ENCODE data around the gene PHF12. TPM values are rescaled to one million over a fixed set of nuclear protein-coding genes. Genes with fewer than 3 reads are reported as not detected.
"Not testable (repeated sequence)": the region's sequence is repeated elsewhere in the genome, so short reads cannot be mapped to it uniquely, and the experiment has no call there.

Gene PHF12
- total RNA-seq, 1 donor from 2014 or later, result 72.0 TPM

GRCh38 chr17:28937044-28937729 is 14.1 kb downstream of the PHF12 start:
- intact Hi-C loops (cut with micrococcal nuclease), result no loop called here

DNA sequence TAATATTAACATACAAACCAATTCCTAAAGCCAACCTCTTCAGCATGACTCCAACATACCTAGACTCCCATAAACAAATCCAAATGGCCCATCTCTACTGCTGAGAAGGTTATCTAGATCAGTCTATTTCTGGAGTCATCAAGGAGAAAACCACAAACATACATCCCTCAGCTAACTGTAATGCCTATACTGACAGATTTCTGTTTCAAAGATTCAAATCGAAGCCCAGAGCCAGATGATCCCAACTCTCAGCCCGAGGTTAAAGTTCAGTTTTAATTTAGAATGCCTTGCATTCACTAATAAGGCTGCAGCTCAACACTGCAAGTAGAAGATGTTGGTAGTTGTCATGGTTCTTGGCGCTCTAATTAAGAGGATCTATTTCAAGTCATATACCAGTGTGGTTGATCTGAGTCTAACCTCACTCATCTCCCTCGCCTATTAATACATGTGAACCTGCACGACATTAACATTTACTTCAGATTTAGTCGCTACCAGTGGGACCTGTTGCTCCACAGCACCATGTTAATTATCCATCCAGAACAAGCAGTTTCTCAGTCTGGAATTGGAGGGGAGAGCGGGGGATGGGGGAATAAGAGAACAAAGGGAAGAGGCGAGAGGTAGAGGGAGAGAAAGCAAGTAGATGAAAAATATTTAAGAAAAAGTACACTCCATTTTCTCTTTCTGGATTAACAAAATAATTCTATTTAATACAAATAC is 15.4 kb downstream of the PHF12 start:
- intact Hi-C loops (cut with micrococcal nuclease), result no loop called here

DNA sequence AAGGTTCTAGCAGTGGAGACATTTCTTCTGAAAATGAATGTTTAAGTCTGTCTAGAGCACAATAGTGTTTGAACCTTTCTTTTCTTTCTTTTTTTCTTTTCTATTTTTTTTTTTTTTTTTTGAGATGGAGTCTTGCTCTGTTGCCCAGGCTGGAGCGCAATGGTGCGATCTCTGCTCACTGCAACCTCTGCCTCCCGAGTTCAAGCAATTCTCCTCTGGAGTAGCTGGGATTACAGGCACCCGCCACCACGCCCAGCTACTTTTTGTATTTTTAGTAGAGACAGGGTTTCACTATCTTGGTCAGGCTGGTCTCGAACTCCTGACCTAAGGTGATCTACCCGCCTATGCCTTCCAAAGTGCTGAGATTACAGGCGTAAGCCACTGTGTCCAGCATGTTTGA is 16.8 kb downstream of the PHF12 start:
- intact Hi-C loops (cut with micrococcal nuclease), result not testable (repeated sequence)

DNA sequence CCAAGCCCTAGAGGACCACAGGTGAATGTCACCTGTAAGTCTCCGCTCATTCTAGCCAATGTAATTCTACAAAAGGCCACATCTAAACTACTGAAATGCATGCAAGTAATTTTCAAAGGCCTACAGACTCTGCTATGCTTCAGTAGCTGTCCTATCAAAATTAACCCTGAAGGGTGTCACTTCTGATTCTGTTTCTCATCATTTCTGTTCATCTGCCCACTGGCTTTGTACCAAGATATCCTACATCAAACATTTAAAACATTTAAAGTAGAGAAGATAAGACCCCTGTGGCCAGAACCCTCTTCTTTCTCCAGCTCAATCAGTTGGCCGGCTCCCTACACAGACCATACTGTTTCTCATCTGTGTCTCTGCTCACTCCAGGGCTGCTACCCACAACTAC is 21.5 kb downstream of the PHF12 start:
- intact Hi-C loops (cut with micrococcal nuclease), result no loop called here

- intact Hi-C loops (cut with micrococcal nuclease), result no loop called here
These were observed 23.3 kb downstream of the PHF12 start for GRCh38 chr17:28928061-28928460.

- intact Hi-C loops (cut with micrococcal nuclease), result loop anchor here (1.0 kb wide), 3 partner anchors 20 to 183 kb away; partner anchors contain the start of gene PHF12
These were observed 24.5 kb downstream of the PHF12 start for GRCh38 chr17:28926786-28927185.

- intact Hi-C loops (cut with micrococcal nuclease), result loop anchor here (1.0 kb wide), 3 partner anchors 20 to 183 kb away; partner anchors contain the start of gene PHF12
These were observed 25.0 kb downstream of the PHF12 start for GRCh38 chr17:28926366-28926765.

- intact Hi-C loops (cut with micrococcal nuclease), result loop anchor here (1.0 kb wide), 3 partner anchors 20 to 183 kb away; partner anchors contain the start of gene PHF12
These were observed 25.4 kb downstream of the PHF12 start for GRCh38 chr17:28925912-28926365.

DNA sequence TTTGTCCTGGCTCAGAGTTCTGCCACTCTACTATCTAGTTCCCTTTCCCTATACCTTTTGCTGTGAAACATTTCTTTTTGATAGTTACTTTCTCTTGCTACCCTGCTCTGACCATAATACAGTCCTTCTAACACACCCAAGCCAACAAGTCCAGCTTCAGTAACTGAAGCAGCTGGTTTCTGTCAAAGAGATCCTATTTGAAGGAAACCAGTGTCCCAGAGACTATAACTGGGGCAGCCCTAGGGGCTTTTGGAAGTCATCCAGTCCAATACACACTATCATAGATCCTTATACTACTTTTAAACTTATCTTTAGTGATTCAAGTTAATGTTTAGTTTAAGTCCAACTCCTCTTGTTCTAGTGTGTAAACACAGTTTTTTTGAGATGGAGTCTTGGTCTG is 31.1 kb downstream of the PHF12 start:
- intact Hi-C loops (cut with micrococcal nuclease), result no loop called here

DNA sequence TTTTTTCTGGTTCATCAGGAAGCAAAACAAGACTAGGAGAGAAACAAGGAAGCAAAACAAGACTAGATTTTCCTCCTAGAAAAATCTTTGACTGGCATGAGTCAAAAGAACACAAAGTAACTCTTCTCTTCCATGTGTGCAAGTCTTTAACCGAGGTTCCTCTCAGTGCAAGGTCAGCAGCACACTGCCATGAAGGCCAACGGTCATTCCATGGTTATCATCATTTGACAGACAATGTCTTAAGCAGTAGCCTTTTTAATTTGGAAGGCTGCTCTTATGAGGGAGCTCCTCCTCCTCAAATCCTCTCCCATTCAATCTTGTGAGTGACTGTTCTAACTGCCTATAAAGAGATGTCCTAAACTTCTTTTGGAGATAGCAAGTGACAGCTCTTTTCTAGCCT is 33.0 kb downstream of the PHF12 start:
- intact Hi-C loops (cut with micrococcal nuclease), result no loop called here

DNA sequence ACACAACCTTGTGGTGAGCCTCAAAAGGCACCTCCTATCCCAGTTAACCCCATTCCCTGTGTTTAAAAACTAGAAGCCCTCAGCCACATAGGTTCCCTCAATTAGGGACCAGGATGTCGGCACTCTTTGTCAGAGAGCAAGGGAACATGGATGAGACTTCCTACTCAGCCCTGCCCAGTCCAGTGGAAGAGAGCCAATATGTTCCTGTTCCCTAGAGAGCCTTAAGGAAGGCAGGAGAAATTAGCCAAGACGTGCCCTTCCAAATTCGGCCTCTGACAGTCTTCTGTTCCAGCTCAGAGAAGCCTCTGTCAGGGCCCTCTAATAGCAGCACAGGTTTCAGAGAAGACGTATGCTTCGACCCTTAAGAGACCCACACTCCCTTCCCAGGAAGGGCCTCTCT is 33.9 kb downstream of the PHF12 start:
- intact Hi-C loops (cut with micrococcal nuclease), result loop anchor here (2.0 kb wide), 1 partner anchor 69 kb away; no protein-coding TSS in a partner anchor

GRCh38 chr17:28917029-28917428 is 34.3 kb downstream of the PHF12 start:
- intact Hi-C loops (cut with micrococcal nuclease), result loop anchor here (2.0 kb wide), 1 partner anchor 68 kb away; no protein-coding TSS in a partner anchor

- intact Hi-C loops (cut with micrococcal nuclease), result loop anchor here (1.0 to 2.0 kb wide), 2 partner anchors 68 to 189 kb away; no protein-coding TSS in a partner anchor
These were observed 34.9 kb downstream of the PHF12 start for GRCh38 chr17:28916302-28916934.

DNA sequence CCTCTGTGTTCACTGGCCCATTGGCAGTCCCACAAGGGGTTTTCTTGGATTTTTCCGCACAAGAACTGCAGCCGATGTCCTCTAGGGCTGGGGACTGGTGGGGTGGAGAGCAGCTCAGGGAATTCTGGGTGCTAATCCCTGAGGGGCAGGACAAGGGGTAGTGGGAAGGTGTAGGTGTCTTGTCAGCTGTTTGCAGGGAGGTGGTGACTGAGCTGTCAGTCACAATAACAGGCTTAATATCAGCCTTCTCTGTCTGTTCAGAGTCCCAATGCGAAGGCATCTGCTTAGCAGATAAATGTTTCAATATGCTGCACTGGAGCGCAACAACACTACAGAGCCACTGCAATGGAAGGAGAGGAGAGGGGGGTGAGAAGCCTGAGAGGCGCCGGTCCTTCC is 38.4 kb downstream of the PHF12 start:
- intact Hi-C loops (cut with micrococcal nuclease), result no loop called here

DNA sequence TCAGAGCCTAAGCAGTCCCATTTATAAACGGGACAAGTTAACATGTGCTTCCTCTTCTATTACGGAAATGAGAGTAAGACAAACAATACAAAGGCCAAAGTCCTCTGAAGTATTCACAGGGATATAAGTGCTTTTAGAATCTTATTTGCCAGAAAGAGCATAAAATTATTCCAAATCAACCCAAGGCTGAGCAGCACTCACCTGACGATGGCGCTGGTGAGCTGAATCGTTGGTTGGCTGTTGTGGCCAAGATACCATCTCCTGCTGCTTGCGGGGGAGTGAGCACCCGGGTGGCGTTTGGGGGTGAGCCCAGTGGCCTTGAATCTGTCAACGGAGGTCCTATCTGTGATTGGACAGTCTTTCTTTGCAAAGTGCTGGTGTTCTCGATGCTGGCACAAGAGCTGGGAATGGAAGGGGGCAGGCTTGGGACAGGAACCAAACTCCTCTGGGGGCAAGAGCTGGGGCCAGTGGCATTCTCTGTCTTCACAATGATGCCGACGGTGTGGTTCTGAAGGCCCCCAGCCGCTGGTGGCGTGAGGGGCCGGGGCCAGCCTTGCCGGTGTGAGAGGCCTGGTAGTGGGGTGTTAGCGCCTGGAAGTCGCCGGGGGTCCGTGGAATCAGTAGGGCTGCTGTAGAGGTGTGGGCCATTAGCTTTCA is 38.9 kb downstream of the PHF12 start:
- intact Hi-C loops (cut with micrococcal nuclease), result no loop called here

- intact Hi-C loops (cut with micrococcal nuclease), result no loop called here
These were observed 39.8 kb downstream of the PHF12 start for GRCh38 chr17:28911411-28912045.

- intact Hi-C loops (cut with micrococcal nuclease), result no loop called here
These were observed 40.8 kb downstream of the PHF12 start for GRCh38 chr17:28910534-28910933.

DNA sequence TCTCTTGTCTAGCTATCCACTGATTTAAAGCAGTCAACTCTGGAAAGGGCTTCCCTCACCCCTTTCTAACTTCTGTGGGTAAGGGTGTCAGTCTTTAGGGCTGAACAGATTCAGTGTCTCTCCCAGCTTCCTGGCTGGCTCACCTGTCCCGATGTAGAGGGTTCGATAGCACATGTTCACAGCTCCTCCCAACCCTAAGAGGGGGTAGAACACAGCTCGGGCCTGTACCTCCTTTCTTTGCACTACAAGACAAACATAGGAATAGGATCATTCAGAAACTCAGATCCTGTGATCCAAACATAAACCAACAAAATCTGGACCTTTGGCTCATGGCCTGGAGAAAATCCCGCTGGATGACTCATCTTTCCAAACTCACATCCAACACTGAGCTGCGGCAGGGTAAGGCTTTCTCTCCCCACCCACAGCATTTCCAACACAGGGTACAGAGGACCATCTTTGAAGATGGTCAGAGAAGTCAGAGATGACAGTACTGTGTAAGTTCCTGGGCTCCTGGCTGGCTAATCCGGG is 42.6 kb downstream of the PHF12 start:
- intact Hi-C loops (cut with micrococcal nuclease), result no loop called here

DNA sequence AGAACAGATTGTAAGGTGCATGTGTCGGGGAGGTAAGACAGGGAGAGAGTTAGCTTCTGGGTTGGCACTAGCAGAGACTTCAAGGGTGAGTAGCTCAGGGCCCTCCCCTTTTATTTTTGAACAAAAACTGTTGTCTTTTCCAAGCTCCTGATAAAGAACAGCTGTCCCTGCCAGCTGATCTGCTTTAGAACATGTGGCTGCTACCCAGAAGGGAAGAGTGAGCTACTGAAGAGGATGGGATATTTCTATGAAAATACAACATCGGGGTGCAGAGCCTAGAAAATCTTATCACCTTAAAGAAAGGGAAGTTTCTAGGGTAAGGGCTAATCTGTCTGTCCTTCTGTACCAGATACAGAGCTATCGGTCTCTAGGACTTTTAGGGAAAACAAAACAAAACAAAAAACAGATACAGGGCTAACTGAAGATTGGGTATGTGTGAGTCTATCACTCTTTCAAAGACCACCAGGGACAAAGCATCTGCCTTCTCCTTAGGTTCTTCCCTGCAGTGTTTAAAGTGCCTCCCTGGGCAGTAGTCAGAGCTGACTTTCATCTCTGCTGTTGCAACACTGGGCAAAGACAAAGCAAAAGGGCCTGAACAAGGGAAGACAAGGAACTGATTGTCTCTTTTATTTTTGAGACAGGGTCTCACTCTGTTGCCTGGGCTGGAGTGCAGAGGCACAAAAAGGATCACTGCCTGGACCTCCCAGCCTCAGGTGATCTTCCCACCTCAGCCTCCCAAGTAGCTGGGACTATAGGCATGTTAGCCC is 43.4 kb downstream of the PHF12 start:
- intact Hi-C loops (cut with micrococcal nuclease), result no loop called here

All from T-helper 2 cell treated with Interferon-gamma antibody and Interleukin-4, amounts not matched to agents 100 ng/mL and 5 ng/mL, for 36 hours (primary cell).